RKO (cell line): Measurements from ENCODE around the gene KRTAP16-1.

Experiments
- DNase-seq: peaks from one replicate; pipeline ENCODE4 v3.0.0-alpha.2; 2016; ENCODE audit warnings: low spot score

KRTAP16-1 gene

DNA sequence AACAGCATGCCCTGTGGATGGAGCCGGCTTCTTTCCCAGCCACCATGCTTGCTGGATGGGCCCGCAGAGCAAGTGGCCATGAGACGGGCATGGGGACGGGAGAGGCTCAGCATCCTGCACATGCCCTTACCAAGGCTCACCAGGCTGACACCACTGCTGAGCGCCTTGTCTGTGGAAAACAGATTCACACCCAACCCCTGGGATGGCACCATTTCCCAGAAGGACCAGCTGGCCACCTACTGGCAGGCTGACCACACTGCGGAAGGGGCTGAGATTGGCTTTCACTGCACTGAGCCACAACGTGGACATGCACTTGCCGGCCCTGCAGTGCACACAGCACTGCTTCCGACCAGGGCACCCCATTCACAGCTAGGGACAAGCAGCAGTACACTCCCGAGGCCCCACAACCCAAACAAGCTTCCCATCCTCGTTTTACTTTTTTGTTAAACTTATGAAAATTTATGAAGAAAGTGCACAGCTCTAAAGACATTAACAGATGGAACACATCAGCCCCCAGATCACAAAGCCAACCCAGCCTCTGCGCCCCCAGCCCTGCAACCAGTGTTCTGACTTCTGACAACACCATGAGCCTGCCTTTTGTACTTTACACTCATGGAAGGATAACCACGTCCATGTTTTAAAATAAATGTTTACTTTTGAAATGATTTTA lies 20.3 kb upstream of the KRTAP16-1 start:
- DNase-seq, result peak; percentile 64

DNA sequence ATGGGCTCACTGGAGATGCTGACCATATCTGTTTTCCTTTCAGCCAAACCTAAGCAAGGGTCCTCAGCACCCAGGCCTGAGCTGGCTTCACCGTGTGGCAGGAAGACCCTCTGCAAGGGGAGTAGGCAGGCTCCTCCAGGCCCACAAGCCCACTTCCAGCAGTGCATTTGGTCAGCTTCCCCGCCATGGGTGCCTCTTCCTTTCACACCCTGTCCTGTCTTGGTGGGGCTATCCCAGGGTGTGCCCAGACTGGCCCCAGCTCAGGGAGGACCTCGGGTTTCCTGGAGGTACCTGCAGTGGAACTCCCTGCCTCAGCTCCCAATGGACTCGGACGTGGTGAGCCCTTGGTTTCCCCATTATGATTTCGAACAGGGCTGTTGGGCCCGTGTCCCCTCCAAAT lies 19.1 kb upstream of the KRTAP16-1 start:
- DNase-seq, result no peak

DNA sequence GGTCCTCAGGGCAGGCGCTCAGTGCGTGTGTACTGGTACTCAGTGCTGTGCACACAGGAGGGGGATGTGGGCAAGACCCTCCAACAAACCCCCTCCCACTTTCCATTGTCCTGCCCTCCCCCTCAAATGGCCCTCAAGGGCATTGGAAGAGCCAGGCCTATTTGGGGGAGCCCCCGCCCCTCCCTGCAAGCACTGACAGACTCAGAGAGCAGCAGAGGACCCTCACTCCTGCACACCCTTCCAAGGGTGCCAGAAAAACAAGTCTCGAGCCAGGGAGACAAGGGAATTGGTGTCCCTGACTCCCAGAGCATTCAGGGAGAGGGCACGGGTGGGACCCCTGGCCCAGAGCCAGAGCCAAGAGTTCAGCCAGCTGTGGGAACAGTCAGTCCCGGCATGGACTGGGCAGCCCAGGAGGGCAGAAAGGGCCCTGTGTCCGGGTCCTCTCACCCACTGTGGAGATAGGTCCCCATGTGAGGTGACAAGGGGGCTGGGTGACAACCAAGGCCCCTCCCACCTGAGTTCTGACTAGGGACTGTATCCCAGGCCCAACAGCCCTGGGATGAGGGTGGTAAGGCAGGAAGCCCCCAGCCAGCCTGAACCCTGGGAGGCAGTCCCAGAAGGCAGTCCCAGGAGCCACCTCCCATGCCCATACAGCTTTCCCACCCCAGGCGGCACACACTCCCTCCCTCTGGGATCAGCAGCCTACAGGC lies 18.5 kb upstream of the KRTAP16-1 start:
- DNase-seq, result no peak

DNA sequence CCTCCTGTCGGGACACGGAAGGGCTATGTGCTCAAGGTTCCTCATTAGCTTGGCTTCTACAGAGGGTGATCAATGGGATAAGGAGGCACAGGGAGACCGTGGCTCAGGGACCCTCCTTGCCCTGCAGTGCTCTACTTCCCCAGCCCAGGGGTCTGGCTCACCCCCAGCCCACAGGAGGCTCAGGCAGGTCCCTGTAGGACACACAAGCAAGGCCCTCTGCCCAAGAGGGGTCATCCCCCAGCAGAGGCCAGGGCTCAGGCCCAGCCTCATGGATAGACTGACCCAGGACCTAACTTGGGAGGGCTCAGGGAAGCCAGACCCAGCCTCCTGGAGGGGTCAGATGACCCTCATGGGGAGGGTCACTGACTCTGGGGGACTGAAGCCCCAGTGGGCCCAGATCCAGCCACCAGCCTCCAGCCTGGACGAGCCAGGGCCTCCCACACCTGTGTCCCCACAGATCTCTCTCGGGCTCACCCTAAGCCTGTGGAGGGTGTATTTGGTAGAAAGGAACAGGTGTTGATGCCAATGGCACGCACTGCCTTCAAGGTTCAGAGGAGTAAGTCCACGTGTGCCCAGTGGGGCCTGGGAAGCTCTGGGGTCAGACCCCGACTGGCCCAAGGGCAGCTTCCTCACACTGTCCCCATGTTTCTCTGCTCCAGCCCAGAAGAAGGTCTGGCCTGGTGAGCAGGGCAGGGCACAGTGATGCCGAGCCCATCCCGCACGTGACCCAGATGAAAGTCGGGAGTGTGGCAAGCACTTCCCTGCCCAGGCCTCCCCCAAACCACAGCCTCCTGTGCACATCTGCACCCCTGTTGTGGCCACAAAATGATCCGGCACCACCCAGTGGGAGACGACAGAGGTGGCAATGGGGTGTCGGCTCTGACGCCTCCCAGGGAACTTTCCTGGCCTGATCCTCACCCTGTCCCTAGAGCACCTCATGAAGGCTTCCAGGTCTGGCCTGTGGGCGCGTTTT lies 17.4 kb upstream of the KRTAP16-1 start:
- DNase-seq, result no peak

DNA sequence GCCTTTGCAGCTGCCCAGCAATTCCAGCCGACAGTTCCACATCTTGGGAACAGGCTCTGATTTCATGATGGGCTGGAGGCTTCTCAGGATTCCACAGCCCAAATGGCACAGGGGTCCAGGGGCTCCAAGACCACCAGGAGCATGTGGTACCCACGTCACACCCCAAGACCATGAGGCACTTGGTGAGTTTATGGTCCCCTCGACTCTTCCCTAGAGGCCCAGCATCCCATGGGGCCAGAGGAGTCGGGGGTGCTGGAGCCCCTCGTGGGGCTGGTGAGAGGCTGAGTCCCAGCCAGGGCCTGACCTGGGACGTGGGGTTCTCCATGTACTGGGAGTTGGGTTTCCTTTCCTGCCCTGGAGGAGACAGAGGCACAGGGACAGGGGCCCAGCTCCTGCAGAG lies 16.5 kb upstream of the KRTAP16-1 start:
- no peak for DNase-seq

DNA sequence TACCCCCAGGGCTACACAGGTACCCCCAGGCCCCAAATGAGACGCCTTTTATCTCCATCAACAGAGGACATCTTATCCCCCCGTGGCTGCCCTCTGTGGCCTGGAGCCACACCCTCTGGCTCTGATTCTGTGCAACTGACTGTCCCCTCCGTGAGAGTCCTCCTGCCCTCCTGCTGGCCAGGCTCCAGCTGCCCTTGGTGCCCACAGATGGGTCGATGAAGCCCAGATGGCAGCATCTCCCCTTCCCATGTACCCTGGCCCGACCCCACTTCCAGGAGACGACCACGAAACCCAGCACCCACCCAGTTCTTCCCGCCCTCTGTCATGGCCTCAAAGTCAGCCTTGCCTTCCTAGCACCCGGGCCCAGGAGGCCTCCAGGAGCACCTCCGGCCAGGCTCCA lies 16.0 kb upstream of the KRTAP16-1 start:
- no peak for DNase-seq

DNA sequence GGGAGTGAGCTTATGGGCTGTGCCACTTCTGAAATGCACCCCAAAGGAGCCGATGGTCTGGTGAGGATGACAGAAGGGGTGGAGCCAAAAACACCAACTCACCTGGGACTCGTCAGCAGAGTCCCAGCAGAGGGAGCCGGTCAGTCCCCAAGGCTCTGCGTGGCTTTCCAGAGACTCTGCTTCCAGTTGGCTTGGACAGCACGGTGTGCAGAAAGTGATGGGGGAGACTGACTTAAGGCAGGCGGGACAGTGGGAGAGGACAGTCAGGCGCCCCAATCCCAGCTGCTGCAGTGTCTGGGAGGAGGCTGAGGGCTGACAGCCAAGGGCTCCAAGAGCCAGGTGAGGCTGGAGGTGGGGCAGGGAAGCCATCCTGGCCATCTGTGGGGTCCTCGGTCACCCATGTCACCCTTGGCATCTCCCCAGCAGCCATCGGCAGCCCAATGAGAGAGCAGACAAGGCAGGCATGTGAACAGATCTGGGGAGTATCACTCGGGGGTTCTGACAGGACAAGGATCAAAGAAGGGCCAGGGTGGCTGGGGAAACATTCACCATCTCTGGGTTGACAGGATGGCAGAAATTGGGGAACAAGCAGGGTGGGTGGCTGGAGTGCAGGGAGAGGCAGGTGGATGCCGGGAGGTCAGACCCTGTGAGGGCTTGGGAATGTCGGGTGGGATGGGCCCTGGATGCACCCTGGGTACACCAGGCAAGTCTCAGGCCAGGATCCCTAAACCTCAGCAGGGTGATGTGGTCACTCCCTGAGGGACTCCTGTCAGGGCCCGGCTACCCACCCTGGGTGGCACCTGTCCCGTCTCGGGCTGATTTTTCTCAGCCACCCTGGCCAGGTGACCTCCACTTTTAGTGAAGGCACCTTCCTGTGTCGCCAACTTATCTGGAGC lies 15.3 kb upstream of the KRTAP16-1 start:
- DNase-seq, result peak; percentile 1

DNA sequence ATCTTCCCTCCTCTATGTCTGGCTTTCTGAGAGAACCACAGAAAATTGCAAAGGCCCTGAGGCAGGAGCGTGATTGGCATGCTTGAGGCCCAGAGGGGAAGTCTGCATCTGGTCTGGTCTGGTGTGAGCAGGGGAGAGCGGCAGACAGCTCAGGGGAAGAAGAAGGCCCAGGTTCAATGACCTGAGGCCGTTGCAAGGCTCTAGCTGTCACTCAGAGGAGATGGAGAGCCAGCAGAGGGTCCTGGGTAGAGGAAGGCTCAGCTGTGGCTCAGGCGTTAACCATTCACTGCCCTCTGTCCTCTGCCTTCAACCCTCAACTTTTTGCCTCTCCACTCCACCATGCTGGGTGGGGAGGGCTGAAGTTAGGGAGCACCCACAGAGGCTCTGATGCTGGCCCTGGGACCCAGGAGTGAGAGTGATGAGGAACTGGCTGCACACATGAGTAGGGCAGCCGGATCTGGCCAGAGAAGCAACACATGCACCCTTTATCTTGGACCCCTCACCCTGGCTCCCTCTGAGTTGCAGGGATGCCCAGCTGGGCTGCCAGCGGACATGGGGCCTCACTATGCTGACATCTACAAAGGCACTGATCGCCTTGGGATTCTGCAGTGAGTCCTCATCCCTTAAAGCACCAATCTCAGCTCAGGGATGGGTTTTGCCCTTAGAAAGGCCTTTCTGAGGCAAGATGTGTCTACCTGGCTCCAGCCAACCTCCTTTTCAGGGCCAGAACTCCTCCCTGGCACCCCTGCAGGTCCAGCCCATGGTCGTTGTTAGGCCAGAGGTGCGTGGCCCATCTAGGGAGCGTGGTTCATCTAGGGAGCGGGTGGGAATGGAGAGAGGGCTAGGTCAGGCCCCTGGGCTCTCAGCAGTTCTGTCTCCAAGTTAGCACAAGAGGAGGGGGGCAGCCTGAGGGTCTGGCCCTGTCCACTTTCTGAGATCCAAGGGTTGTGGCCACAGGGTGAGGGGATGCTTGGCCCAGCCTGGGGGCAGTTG lies 14.1 kb upstream of the KRTAP16-1 start:
- DNase-seq, result no peak

DNA sequence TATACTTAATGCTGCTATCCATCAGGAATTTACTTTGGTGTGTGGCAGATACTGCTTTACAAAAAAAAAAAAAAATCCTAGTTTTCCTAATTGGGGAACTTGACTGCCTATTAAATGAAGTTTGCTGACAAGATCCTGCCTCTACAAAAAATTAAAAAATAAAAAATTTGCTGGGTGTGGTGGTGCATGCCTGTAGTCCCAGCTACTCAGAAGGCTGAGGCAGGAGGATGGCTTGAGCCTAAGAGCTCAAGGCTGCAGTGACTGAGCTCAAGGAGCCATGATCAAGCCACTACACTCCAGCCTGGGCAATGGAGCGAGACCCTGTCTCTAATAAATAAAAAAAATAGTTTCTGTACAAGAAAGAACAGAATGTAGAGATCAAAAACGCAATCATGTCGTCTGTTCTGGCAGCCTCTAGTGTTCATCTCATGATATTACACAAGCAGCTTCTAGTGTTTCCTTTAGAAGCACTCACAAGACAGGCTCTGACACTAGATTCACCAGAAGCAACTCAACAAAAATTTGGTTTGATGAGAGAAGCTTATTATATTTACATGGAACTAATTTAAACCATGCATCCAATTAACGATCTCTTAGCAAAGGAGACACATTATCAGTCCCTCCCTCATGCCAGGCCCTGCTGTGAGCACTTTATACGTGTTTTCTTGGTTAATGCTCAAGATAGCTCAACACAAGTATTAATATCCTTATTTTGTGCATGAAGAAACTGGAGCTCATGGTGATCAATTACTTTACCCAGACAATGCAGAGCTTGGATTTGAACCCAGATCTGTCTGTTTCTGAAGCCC lies 13.2 kb upstream of the KRTAP16-1 start:
- peak; percentile 75 for DNase-seq

DNA sequence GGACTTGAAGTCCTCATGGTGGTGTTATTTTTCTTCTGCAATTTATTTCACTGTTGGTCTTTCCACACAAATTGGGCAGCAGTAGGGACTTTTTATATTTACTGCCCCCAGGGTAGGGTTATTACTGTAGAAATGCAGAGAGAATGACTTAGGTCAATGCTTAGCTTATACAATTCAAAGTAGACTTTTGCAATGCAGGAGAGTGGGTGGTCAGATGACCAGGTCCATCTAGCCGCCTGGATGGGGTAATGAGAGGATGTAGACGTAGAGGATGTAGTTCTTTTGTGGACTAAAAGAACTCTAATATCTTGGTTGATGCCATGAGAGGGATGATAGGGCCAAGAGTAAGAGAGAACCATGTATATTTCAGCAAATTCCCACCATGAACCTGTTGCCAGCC lies 9.1 kb upstream of the KRTAP16-1 start:
- no peak for DNase-seq

DNA sequence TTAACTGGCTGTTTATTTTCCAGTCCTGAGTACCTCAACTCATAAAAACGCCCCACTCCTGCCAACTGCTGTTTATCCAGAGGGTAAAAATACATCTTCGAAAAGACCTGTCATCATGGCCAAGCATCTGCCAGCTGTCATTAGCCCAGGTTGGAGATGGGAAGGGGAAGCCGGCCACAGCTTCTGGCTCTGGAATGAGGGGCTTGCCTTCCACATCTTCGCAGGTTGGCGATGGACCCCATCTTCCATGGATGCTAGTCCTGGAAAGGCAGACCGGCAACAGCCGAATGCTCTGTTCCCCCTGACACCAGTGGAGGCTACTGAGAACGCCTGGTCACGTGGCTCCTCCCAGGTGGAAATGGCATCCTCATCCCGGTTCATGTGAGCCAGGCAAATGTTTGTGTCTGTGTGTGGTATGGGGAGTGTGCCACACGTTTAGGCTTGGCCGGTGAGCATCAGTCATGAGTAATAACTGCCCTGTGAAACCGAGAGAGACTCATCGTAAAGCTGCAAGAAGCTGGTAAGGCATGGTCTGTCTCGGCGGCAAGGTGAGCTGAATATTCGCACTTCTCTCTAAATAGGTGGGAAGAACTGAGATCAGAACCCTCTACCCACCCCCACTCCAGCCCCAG lies 6.8 kb upstream of the KRTAP16-1 start:
- DNase-seq, result no peak

DNA sequence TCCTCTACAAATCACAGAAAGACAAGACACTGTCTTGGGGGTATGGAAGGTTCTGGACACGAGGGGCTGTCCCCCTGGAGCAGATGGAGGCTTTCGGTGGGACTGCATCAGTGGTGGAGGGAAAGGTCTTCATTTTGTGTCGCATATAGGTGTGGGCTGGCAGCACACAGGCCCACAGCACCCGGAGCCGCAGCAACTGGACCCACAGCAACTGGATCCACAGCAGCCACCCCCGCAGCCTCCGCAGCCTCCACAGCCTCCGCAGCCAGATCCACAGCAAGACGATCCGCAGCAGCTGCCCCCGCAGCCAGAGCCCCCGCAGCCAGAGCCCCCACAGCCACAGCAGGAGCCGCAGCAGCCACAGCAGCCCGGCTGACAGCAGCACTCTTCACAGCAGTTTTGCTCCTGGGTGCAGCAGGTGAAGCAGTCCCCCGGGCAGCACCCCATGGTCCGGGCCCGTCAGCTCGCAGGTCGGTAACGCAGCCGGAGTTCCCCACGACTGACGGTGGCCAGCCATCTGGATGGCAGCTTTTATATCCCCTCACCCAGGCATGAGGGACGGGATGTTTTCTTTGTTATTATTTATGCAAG lies 6.2 kb upstream of the KRTAP16-1 start, which contains the start of gene KRTAP17-1:
Gene KRTAP17-1 (minus strand): TSS at position 507 of the 591 bp plus-strand sequence. CDS start 60 bp downstream, at position 447.
- no peak for DNase-seq

DNA sequence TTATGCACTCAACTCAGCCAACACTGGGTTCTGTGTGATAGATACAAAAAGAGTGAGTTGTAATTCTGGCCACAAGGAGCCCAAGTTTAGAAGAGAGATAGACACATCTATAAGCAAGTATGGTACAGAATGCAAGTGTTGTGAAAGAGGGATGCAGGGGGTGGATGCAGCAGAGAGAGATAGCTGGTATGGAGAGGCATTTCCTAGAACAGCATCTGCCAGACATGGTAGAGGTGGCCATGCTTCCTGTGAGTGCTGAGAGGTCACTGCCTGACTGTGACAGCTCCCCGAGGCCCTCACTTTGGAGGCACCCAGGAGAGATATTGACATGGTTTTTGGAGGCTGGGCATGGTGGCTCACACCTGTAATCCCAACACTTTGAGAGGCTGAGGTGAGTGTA lies 2.0 kb upstream of the KRTAP16-1 start:
- no peak for DNase-seq

DNA sequence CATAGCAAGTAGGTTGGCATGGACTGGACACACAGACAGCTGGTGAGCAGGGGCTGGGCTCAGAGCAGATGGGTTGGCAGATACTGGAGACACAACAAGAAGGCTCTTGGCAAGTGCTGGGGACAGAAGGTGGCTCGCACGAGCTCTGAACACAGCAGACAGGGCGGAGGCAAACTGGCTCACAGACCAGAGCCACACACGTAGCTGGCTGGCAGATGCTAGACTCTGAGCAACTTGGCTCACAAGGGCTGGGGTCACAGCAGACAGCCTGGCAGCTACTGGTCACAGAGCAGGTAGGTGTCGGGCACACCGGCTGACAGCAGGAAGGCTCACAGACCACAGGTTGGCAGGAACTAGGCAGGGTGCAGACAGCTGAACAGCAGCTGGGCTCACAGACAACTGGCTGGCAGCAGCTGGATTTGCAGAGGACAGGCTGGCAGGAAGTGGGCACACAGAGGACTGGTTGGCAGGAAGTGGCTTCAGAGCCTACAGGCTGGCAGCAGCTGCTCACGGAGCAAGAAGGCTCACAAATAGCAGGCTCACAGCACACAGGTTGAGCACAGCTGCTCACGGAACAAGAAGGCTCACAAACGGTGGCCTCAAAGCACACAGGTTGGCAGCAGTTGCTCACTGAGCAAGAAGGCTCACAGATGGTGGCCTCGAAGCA lies 725 bp downstream of the KRTAP16-1 start:
- no peak for DNase-seq

DNA sequence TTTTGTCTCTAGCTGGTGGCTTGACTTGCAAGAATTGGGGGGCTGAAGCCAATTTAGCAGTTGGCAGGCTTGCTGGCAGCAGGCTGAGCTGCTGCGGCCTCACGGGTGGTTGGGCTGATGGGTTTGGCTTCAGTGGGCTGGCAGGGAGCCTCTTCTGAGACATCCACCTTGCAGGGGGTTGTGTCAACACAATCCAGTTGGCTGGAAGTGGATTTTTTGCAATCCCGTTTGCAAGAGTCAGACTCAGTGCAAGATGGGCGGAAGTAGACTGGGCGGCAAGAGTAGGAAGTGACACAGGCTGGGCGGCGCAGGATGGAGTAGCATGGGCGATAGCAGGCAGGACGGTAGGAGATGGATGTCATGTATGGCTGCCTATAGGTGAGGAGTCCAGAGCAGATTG lies 1.5 kb downstream of the KRTAP16-1 start:
- no peak for DNase-seq

DNA sequence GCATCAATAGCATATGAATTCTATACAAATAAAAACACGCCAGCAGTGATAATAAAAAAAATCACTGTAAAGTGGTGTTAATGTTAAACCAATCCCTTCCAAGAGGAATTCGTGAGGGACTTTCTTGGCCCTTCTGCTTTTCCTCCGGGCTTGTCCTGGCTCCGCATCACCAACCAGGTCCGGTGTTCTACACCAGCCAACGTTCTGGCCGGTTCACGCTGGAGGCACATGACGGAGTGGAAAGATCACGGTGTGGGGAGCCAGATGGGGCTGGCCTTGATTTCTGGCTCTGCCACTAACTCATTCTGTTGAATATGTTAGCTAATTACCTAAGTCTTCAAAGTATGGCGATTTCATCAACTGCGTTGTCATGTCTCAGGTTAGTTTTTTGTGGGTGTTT lies 5.0 kb downstream of the KRTAP16-1 start:
- no peak for DNase-seq

DNA sequence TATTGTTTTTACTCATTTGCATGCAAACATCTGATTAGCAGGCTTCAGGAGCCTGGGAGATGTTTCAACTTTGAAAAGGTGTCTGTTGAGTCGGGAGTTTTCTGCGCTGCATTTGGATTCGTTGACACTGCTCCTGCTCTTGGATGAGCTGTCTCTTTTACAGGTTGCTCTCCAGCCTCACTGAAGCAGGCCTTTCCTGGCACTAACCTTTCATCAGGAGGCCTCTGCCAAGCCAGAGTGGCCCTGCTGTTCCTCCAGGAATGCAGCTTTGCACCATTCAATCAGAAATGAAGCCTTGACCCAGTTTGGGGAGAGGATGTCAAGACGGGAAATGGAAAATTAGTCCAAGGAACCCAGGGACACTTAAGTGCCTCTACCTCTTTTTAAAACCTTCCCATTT lies 6.1 kb downstream of the KRTAP16-1 start:
- DNase-seq, result no peak
